ENCODE measurements around the gene VKORC1L1.
"Not testable (repeated sequence)": the region's sequence is repeated elsewhere in the genome, so short reads cannot be mapped to it uniquely, and the experiment has no call there.

The VKORC1L1 gene

GRCh38 chr7:65885533-65885932, 12.7 kb downstream of the VKORC1L1 start:
- not testable (repeated sequence) for DNase-seq (ENCODE audit: low read depth in 2 of 2)

- DNase-seq (ENCODE audit: low read depth in 2 of 2): not testable (repeated sequence)
Observed at GRCh38 chr7:65888434-65889156, 15.7 kb downstream of the VKORC1L1 start.

GRCh38 chr7:65889722-65890121, 16.8 kb downstream of the VKORC1L1 start:
- DNase-seq (ENCODE audit: low read depth in 2 of 2): not testable (repeated sequence)

DNA sequence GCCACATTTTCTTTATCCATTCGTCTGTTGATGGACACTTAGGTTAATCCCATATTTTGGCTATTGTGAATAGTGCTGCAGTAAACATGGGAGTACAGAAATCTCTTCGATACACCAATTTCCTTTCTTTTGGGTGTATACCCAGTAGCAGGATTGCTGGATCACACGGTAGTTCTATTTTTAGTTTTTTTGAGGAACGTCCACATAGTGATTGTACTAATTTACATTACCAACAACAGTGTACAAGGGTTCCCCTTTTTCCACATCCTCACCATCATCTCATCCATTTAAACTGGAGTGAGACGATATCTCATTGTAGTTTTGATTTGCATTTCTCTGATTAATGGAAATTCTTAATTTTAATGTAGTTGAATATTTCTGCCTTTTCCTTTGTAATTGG, 19.3 kb downstream of the VKORC1L1 start:
- DNase-seq (ENCODE audit: low read depth in 2 of 2): no peak

- DNase-seq (ENCODE audit: low read depth in 2 of 2): no peak
Observed at GRCh38 chr7:65892835-65893234, 20.0 kb downstream of the VKORC1L1 start.

- no peak for DNase-seq (ENCODE audit: low read depth in 2 of 2)
Observed at GRCh38 chr7:65896279-65896870, 23.5 kb downstream of the VKORC1L1 start.

DNA sequence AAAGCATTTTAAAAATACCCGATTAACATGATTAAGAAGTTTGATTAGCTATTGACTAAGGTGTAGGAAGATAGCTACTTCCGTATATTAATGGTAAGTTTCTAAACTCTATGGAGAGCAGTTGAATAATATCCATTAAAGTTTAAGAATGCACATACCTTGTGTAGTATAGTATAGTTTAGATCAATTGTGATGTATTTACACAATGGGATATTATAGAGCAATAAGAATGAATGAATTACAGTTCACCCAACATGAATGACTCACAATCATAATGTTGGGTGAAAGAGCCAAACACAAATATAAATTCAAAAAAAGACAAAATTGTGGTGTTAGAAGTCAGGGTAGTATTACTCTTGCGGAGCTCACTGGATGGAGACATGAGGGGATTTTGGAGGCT, 24.4 kb downstream of the VKORC1L1 start:
- not testable (repeated sequence) for DNase-seq (ENCODE audit: low read depth in 2 of 2)

- not testable (repeated sequence) for DNase-seq (ENCODE audit: low read depth in 2 of 2)
Observed at GRCh38 chr7:65898677-65899447, 26.0 kb downstream of the VKORC1L1 start.

DNA sequence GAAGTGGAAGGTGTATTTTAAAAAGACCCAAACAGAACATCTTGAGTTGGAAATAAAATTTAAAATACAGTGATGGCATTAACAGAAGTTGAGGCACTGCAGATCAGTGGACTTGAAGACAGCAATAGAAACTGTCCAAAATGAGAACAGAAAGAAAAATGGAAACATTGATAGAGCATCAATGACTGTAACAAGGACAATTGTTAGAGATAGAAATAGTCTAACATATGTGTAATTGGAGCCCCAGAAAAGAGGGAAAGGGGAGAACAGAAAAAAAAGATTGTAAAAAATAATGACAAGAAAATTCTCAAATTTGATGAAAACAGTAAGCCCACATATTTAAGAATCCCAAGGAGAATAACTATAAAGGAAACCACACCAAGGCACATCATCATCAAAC, 29.4 kb downstream of the VKORC1L1 start:
- no peak for DNase-seq (ENCODE audit: low read depth in 2 of 2)

DNA sequence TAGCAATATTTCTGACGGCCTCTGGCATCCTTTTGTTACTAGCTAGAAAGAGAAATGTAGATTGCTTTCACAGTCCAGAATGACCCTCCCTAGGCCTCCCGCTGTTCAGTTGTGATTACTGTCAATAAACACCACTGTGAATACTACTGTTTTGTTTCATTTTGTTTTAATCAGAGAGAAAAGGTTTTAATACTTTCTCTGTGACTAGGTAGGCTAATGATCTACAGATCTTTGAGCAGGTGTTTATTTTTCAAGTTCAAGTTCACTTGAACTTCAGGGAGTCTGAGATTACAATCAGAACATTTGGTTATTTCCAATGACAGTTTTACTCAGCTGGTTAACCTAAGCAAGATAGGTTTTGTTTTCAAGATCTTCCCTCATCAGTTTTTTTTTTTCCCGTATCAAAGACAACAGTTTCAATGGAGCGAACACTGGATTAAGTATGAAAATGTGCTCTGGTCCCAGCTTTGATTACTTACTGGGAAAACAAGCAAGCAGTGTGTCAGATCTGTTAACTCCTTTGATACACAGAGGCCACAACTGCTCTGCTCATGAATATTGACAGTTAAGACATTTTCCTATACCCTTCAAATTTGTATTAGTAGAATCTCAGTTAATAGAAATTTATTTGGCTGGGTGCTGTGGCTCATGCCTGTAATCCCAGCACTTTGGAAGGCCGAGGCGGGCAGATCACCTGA, 34.8 kb downstream of the VKORC1L1 start:
- no peak for DNase-seq (ENCODE audit: low read depth in 2 of 2)

- no peak for DNase-seq (ENCODE audit: low read depth in 2 of 2)
Observed at GRCh38 chr7:65910237-65910636, 37.4 kb downstream of the VKORC1L1 start.

- DNase-seq (ENCODE audit: low read depth in 2 of 2): no peak
Observed at GRCh38 chr7:65912237-65912636, 39.4 kb downstream of the VKORC1L1 start.

- no peak for DNase-seq (ENCODE audit: low read depth in 2 of 2)
Observed at GRCh38 chr7:65915921-65916657, 43.2 kb downstream of the VKORC1L1 start.

DNA sequence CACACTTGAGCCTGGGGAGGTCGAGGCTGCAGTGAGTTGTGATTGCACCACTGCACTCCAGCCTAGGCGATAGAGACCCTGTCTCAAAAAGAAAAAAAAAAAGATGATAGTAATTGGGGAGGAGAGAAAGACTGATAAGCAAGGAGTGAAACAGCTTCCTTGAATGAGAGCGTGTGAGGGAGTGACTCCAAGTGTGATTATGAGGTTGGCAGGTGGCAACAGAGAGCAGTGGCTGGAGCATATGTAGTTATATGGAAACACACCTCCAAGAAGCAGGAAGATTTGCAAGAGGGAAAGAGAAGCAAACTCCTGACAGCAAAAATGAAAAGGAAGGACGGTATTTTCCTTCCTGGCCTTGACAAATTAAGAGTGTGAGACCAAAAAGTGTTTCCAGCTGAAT, 50.4 kb downstream of the VKORC1L1 start:
- no peak for DNase-seq (ENCODE audit: low read depth in 2 of 2)

DNA sequence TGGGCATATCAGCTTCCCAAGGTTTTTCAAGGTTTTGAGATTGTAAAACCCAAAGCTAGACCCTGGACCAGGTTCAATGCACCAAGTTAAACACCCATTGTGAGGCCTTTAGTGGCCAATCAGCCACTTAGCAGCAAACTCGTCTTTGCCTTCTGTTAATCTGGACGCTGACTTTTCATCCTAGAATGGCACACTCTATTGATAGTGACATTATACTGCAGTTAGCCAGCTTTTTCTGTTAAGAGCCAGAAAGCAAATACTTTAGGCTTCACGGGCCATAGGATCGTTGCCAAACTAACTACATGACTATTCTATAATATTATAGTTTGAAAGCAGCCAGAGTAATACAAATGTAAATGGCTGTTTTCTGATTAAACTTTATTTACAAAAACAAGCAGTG, 51.3 kb downstream of the VKORC1L1 start:
- no peak for DNase-seq (ENCODE audit: low read depth in 2 of 2)

GRCh38 chr7:65925040-65925439, 52.2 kb downstream of the VKORC1L1 start:
- DNase-seq (ENCODE audit: low read depth in 2 of 2): no peak

- no peak for DNase-seq (ENCODE audit: low read depth in 2 of 2)
Observed at GRCh38 chr7:65926588-65926987, 53.7 kb downstream of the VKORC1L1 start.

GRCh38 chr7:65927489-65928448, 54.9 kb downstream of the VKORC1L1 start:
- no peak for DNase-seq (ENCODE audit: low read depth in 2 of 2)

GRCh38 chr7:65931685-65932084, 58.8 kb downstream of the VKORC1L1 start:
- no peak for DNase-seq (ENCODE audit: low read depth in 2 of 2)

DNA sequence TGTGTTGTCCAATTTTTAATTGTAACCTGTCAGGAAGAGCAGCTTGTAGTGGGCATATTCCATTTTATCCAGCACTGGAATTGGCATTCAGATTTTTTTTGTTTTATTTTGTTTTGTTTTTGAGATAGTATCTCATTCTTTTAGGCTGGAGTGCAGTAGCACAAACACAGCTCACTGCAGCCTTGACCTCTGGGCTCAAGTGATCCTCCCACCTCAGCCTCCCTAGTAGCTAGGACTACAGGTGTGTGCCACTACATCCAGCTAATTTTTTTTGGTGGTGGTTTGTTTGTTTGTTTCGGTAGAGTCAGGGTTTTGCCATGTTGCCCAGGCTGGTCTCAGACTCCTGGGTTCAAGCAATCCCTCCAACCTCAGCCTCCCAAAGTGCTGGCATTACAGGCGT, 64.4 kb downstream of the VKORC1L1 start:
- no peak for DNase-seq (ENCODE audit: low read depth in 2 of 2)
